IMR-90 (cell line): ENCODE data around the gene ZNF282. TPM values are rescaled to one million over a fixed set of nuclear protein-coding genes. Genes with fewer than 3 reads are reported as not detected.

Source experiments
- ATAC-seq: fragments of 200-7000 bp; cut with Tn5 transposase; 2 replicates; pipeline ENCODE4 v1.9.1; 2020; ENCODE audit warnings: low read depth, mild to moderate bottlenecking, moderate library complexity
- BruUV-seq: library from RNA; stranded (reverse); fragments of 400-500 nt; replicated peaks from 2 replicates; lab custom pipeline; 2021; lab: Mats Ljungman, UMichigan
- CTCF ChIA-PET: fragments of 300-600 bp; formaldehyde crosslinking; extraction: SDS; loops from one replicate; lab custom pipeline; 2021; ENCODE audit warnings: antibody characterized with exemption; lab: Yijun Ruan, JAX
- POLR2A ChIA-PET: fragments of 300-600 bp; sonication (Branson Sonifier 250); formaldehyde crosslinking; loops from one replicate; lab custom pipeline; 2022; ENCODE audit warnings: antibody characterized with exemption; ENCODE audit not compliant: unreplicated experiment; lab: Charles Lee
- DNase-seq: peaks from one replicate; pipeline ENCODE4 v3.0.0; 2013
- H2AFZ ChIP-seq: replicated peaks from 2 replicates; pipeline ENCODE3; 2013; ENCODE audit warnings: low read length, mild to moderate bottlenecking; ENCODE audit not compliant: poor library complexity
- H2AK5ac ChIP-seq: 2 replicates; pipeline ENCODE4 v1.6.1; 2013; ENCODE audit warnings: low read depth, low read length, inconsistent platforms
- H2AK9ac ChIP-seq: replicated peaks from 2 replicates; pipeline ENCODE3; 2013; ENCODE audit warnings: mild to moderate bottlenecking, low read depth, low read length, moderate library complexity; ENCODE audit not compliant: poor library complexity
- H2BK120ac ChIP-seq: 2 replicates; pipeline ENCODE4 v1.6.1; 2013; ENCODE audit warnings: low read depth, low read length, inconsistent platforms
- H2BK15ac ChIP-seq: 3 replicates; pipeline ENCODE4 v1.6.1; 2013; ENCODE audit warnings: low read depth, low read length, inconsistent platforms
- H2BK20ac ChIP-seq: 2 replicates; pipeline ENCODE4 v1.6.1; 2013; ENCODE audit warnings: low read depth, mild to moderate bottlenecking, inconsistent platforms, low read length, moderate library complexity
- H2BK5ac ChIP-seq: 2 replicates; pipeline ENCODE4 v1.6.1; 2013; ENCODE audit warnings: mild to moderate bottlenecking, low read depth, low read length, inconsistent platforms; ENCODE audit not compliant: poor library complexity, severe bottlenecking
- H3K14ac ChIP-seq: replicated peaks from 2 replicates; pipeline ENCODE4 v1.6.1; 2013; ENCODE audit warnings: low read depth, low read length, inconsistent platforms
- H3K18ac ChIP-seq: 2 replicates; pipeline ENCODE4 v1.6.1; 2013; ENCODE audit warnings: low read depth, low read length, control low read depth
- H3K23ac ChIP-seq: 2 replicates; pipeline ENCODE4 v1.6.1; 2013; ENCODE audit warnings: low read depth, low read length, inconsistent platforms
- H3K27ac ChIP-seq: 2 replicates; pipeline ENCODE4 v1.5.1; 2013; ENCODE audit warnings: mild to moderate bottlenecking, control low read depth, low read length; ENCODE audit not compliant: insufficient read depth
- H3K27me3 ChIP-seq: 2 replicates; pipeline ENCODE4 v1.6.1; 2013; ENCODE audit warnings: low read length; ENCODE audit not compliant: control insufficient read depth, insufficient read depth
- H3K36me3 ChIP-seq: 2 replicates; pipeline ENCODE4 v1.6.1; 2013; ENCODE audit warnings: low read length, mixed read lengths; ENCODE audit not compliant: control insufficient read depth, insufficient read depth
- H3K4ac ChIP-seq: 2 replicates; pipeline ENCODE4 v1.6.1; 2013; ENCODE audit warnings: low read depth, low read length, inconsistent platforms
- H3K4me1 ChIP-seq: 2 replicates; pipeline ENCODE4 v1.6.1; 2013; ENCODE audit warnings: low read length, mixed read lengths; ENCODE audit not compliant: control insufficient read depth, insufficient read depth
- H3K4me2 ChIP-seq: 2 replicates; pipeline ENCODE4 v1.6.1; 2013; ENCODE audit warnings: low read depth, mild to moderate bottlenecking, control low read depth, low read length, moderate library complexity
- H3K4me3 ChIP-seq: 2 replicates; pipeline ENCODE4 v1.5.1; 2013; ENCODE audit warnings: low read depth, mild to moderate bottlenecking, control low read depth, low read length, moderate library complexity; ENCODE audit not compliant: insufficient read depth
- H3K56ac ChIP-seq: 2 replicates; pipeline ENCODE4 v1.6.1; 2013; ENCODE audit warnings: low read length, inconsistent platforms; ENCODE audit not compliant: insufficient read depth; ENCODE audit errors: extremely low read depth
- H3K79me1 ChIP-seq, 2 experiments: 2 replicates each; pipeline ENCODE4 v1.6.1; 2013; ENCODE audit warnings: low read length in 2 of 2, inconsistent platforms in 1 of 2, low read depth in 1 of 2
- H3K9ac ChIP-seq: 2 replicates; pipeline ENCODE4 v1.6.1; 2013; ENCODE audit warnings: low read depth, low read length, control low read depth
- H3K9me1 ChIP-seq: 2 replicates; pipeline ENCODE4 v1.6.1; 2013; ENCODE audit warnings: low read length, inconsistent platforms; ENCODE audit not compliant: insufficient read depth
- H3K9me3 ChIP-seq: 2 replicates; pipeline ENCODE4 v1.6.1; 2013; ENCODE audit warnings: low read length; ENCODE audit not compliant: control insufficient read depth, insufficient read depth
- H4K20me1 ChIP-seq: 2 replicates; pipeline ENCODE4 v1.6.1; 2013; ENCODE audit warnings: low read length, inconsistent platforms; ENCODE audit not compliant: insufficient read depth
- H4K5ac ChIP-seq: 2 replicates; pipeline ENCODE4 v1.6.1; 2013; ENCODE audit warnings: mild to moderate bottlenecking, low read depth, low read length, control low read depth
- H4K8ac ChIP-seq, 2 experiments: 2 replicates each; pipeline ENCODE4 v1.6.1; 2013; ENCODE audit warnings: low read depth in 2 of 2, low read length in 2 of 2, control low read depth in 1 of 2, inconsistent platforms in 1 of 2
- H4K91ac ChIP-seq: 2 replicates; pipeline ENCODE4 v1.6.1; 2013; ENCODE audit warnings: low read depth, low read length, inconsistent platforms; ENCODE audit not compliant: insufficient read depth
- BHLHE40 ChIP-seq: fragments of 150-350 bp; IDR thresholded peaks from 2 replicates; pipeline ENCODE4 v1.6.1; 2016; ENCODE audit warnings: mild to moderate bottlenecking, low read depth, low read length
- CEBPB ChIP-seq: IDR thresholded peaks from 2 replicates; pipeline ENCODE4 v1.6.1; 2012; ENCODE audit warnings: low read depth, low read length, improper control_type of control experiment
- CHD1 ChIP-seq: IDR thresholded peaks from 2 replicates; pipeline ENCODE4 v1.6.1; 2012; ENCODE audit warnings: low read depth, low read length, improper control_type of control experiment
- ELK1 ChIP-seq: fragments of 150-350 bp; IDR thresholded peaks from 2 replicates; pipeline ENCODE4 v1.6.1; 2016; ENCODE audit warnings: low read depth, mild to moderate bottlenecking, low read length, moderate library complexity, borderline replicate concordance
- MAFK ChIP-seq: IDR thresholded peaks from 2 replicates; pipeline ENCODE4 v1.6.1; 2012; ENCODE audit warnings: low read depth, low read length, improper control_type of control experiment
- MAZ ChIP-seq: IDR thresholded peaks from 2 replicates; pipeline ENCODE4 v1.6.1; 2012; ENCODE audit warnings: low read depth, mild to moderate bottlenecking, low read length, improper control_type of control experiment, moderate library complexity, borderline replicate concordance
- RAD21 ChIP-seq: IDR thresholded peaks from 2 replicates; pipeline ENCODE4 v1.6.1; 2012; ENCODE audit warnings: low read length, improper control_type of control experiment
- RCOR1 ChIP-seq: IDR thresholded peaks from 2 replicates; pipeline ENCODE4 v1.6.1; 2012; ENCODE audit warnings: mild to moderate bottlenecking, low read length, improper control_type of control experiment; ENCODE audit not compliant: insufficient replicate concordance
- RFX5 ChIP-seq: IDR thresholded peaks from 2 replicates; pipeline ENCODE4 v1.8.0; 2012; ENCODE audit warnings: low read depth, mild to moderate bottlenecking, low read length, moderate library complexity
- SMC3 ChIP-seq: fragments of 150-350 bp; IDR thresholded peaks from 2 replicates; pipeline ENCODE4 v1.6.1; 2016; ENCODE audit warnings: low read depth, mild to moderate bottlenecking, antibody characterized with exemption, low read length, moderate library complexity
- USF2 ChIP-seq: fragments of 150-350 bp; IDR thresholded peaks from 2 replicates; pipeline ENCODE4 v1.6.1; 2017; ENCODE audit warnings: mild to moderate bottlenecking, antibody characterized with exemption, low read length, low read depth
- WGBS, 2 experiments: methylation state at CpG; one replicate each; pipeline versions ENCODE4 v1.1.5 to v1.1.7; 2013; ENCODE audit warnings: missing lambda C conversion rate in 2 of 2; ENCODE audit not compliant: insufficient read length in 1 of 2; ENCODE audit errors: extremely low coverage in 2 of 2; 5-methylcytosine and 5-hydroxymethylcytosine counted together
- dilution Hi-C: fragments of 300-500 bp; cut with HindIII; formaldehyde crosslinking; loops from one replicate; pipeline ENCODE4 v1.14.3; 2018; ENCODE audit warnings: low sequenced_read_pairs; ENCODE audit not compliant: unreplicated experiment
- in situ Hi-C: fragments of 300-500 bp; cut with MboI; formaldehyde crosslinking; loops from 3 replicates; pipeline ENCODE4 v1.14.3; 2019; ENCODE audit warnings: low sequenced_read_pairs, inconsistent platforms, mixed read lengths
- intact Hi-C: fragments of 100-400 bp; cut with micrococcal nuclease; formaldehyde crosslinking; loops from 2 replicates; pipeline ENCODE4 v1.10.0; 2022
- polyA plus RNA-seq, 3 experiments: library from polyadenylated mRNA; depleted of rRNA; stranded (reverse); fragments of >200 nt; gene quantifications; 2 replicates each; pipeline ENCODE4 v1.2.3, GENCODE V29; 2012; ENCODE audit warnings: low replicate concordance in 1 of 3
- total RNA-seq: library from RNA; depleted of rRNA; stranded (reverse); fragments of >200 nt; gene quantifications from 2 replicates; pipeline ENCODE4 v1.2.3, GENCODE V29; 2012

ZNF282 gene
- total and polyA plus RNA-seq, 2 of the 4 experiments (the other 2 are of a cell fraction), result 7.2 to 11.9 TPM

- no peak overlapping the region for H3K18ac ChIP-seq
- H3K14ac ChIP-seq, result no peak overlapping the region
- H2AFZ ChIP-seq, result no peak overlapping the region
- peaks cover 34% of the 10 kb centered on the region for H3K36me3 ChIP-seq
- in situ Hi-C loops (no loop called here), intact Hi-C loops (no loop called here), dilution Hi-C loops (no loop called here)
- H2BK5ac ChIP-seq, result no peak overlapping the region
- no peak overlapping the region for H2BK20ac ChIP-seq
- no peak overlapping the region for H3K27ac ChIP-seq
- H4K5ac ChIP-seq, result no peak overlapping the region
- no peak for DNase-seq
- no peak overlapping the region for H2BK120ac ChIP-seq
- no peak overlapping the region for H2AK5ac ChIP-seq
- no peak overlapping the region for H3K4ac ChIP-seq
- no peaks in the 10 kb centered on the region for H3K9me3 ChIP-seq
- H3K9ac ChIP-seq, result no peak overlapping the region
- TF ChIP-seq RFX5 (no peak), MAFK (no peak), USF2 (no peak), RAD21 (no peak), RCOR1 (no peak), CHD1 (no peak), MAZ (no peak), ELK1 (no peak), BHLHE40 (no peak), CEBPB (no peak), SMC3 (no peak)
- no TSS peak for BruUV-seq
- H2AK9ac ChIP-seq, result no peak overlapping the region
- no peaks in the 10 kb centered on the region for H3K27me3 ChIP-seq
- WGBS, 2 experiments, result no CpG with 5 or more reads among the region's 1 CpG
- H3K4me2 ChIP-seq, result no peak overlapping the region
- peaks cover 7 to 13% of the 10 kb centered on the region in 2 experiments; a peak in 2 of 4 replicates for H3K79me1 ChIP-seq
- ATAC-seq, result no peak
- ChIA-PET CTCF (interaction anchor here (1.1 kb wide), 1 partner anchor 15 kb away, joined by 4 read pairs; no protein-coding TSS in a partner anchor), POLR2A (no interaction called here)
- H4K8ac ChIP-seq, result no peak overlapping the region
- H4K20me1 ChIP-seq, result peaks cover 4% of the 10 kb centered on the region; the same call in 1 of the 2 replicates
- H3K4me1 ChIP-seq, result peaks cover 2% of the 10 kb centered on the region; the same call in 1 of the 2 replicates
- H2BK15ac ChIP-seq, result no peak overlapping the region
- no peak overlapping the region for H3K56ac ChIP-seq
- no peak overlapping the region for H4K91ac ChIP-seq
- no peaks in the 10 kb centered on the region for H3K9me1 ChIP-seq
- no peak overlapping the region for H3K4me3 ChIP-seq
- no peak overlapping the region for H3K23ac ChIP-seq
These were observed 29.2 kb upstream of the ZNF282 start for GRCh38 chr7:149166142-149166541.
